CD4-positive, alpha-beta T cell treated with Interleukin-2 at 100 ng/mL for 4 hours (primary cell): ENCODE results near the gene DNAH9.

Experiments used
- DNase-seq: peaks from one replicate; pipeline ENCODE4 v3.0.0-alpha.2; 2020; ENCODE audit warnings: low spot score

The DNAH9 gene

DNA sequence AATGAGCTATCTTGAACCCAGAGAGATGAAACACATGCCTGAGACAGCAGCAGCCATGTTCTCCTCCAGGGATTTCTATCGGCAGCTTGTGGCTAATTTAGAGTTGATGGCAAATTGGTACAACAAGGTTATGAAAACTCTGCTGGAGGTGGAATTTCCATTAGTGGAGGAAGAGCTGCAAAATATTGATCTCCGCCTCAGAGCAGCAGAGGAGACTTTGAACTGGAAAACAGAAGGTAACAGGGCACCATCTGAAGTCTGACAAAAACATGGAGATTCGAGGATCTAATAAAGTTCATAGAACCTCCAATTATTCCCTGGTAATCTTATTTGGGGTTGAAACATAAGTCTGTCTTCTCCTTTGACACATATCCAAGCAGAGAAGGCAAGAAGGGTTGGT, 52.8 kb downstream of the DNAH9 start:
- no peak for DNase-seq

DNA sequence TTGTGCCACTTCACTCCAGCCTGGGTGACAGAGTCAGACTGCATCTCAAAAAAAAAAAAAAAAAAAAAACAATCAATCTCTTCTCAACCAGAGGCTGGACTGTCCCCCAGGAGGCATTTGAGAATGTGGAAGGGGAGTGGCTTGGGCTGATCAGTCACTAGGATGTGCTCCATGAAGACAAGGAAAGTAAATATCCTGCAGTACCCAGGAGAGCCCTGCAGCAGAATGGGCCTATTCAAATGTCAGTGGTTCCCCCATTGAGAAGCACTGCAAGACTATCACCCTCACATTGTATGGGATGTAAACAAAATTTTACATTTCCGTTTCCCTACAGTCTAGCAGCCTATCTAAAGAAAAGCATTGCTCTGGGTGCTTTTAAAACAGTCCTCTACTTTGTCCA, 70.3 kb downstream of the DNAH9 start:
- DNase-seq = no peak

DNA sequence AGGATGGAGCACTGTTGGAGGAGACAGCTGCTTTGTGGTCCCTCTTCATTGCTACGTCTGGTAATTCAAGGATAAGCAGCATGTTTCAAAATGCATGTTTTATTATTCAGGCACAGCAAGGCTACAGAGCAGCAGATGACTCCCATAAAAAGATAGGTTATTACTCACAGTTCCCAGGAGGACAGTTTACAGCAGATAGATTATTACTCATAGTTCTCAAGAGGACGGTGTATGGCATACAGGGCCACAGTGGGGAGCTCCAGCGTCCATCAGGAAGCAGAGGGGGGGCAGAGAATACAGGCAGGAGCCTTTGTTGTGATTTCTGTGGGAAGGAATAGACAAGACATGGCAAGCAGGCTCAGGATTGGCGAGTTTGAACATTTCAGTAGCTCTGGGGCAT, 72.9 kb downstream of the DNAH9 start:
- DNase-seq = no peak

DNA sequence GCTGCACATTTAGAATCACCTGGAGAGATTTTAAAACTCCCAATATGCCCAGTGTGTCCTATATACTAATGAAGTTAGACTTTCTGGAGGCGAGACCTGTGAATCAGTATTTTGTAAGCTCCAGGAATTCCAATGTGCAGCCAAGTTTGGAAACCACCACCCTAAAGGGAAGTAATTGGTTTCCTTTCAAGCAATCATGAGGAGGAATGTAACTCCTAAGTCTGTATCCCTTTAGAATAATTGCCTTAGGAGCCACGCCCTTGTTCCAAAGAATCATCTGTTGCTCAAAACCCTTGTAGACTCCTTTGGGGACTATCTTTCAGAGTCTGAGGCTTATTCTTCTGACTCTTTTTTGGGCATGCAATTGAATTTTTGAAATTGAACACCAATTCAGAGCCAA, 84.4 kb downstream of the DNAH9 start:
- no peak for DNase-seq

DNA sequence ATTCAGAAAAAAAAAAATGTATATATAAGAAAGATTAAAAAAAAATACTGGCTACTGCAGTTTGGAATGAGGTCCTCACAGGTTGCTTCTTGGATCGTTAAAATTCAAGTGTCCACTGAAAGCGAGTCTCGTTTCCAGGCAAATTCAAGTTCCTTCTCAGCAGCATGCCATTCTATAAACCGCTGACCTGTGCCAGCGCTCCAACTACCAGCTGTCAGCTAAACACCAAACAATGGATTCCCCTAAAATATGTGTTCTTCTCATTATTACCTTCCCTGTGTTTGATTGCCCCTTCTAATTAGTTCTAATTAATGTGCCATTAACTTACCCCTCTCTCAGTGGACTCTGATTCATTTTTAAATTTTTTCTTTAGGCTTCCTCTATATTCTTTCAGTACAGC, 92.4 kb downstream of the DNAH9 start:
- DNase-seq = no peak

DNA sequence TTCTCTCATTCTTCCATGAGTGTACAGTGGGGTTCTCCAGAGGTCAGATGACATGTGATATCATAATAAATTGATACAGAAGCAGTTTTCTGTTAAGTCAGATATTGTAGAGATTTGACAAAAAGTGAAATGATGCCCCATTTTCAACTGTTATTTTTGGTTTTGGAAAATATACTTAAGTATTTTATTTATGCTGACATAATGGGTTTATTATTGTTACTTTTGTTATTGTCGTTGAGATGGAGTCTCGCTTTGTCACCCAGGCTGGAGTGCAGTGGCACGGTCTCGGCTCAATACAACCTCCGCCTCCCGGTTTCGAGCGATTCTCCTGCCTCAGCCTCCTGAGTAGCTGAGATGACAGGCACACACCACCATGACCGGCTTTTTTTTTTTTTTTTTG, 94.4 kb downstream of the DNAH9 start:
- no peak for DNase-seq

DNA sequence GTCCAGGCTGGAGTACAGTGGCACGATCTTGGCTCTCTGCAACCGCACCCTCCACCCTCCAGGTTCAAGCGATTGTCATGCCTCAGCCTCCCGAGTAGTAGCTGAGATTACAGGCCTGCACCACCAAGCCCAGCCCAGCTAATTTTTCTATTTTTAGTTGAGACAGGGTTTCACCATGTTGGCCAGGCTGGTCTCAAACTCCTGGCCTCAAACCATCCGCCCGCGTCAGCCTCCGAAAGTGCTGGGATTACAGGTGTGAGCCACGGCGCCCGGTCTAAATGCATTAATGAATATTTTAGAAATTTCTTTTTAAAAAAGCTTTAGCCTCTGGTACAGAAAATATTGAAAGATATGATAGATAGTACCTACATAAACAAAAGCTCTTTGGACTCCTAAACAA, 95.0 kb downstream of the DNAH9 start:
- DNase-seq = no peak

DNA sequence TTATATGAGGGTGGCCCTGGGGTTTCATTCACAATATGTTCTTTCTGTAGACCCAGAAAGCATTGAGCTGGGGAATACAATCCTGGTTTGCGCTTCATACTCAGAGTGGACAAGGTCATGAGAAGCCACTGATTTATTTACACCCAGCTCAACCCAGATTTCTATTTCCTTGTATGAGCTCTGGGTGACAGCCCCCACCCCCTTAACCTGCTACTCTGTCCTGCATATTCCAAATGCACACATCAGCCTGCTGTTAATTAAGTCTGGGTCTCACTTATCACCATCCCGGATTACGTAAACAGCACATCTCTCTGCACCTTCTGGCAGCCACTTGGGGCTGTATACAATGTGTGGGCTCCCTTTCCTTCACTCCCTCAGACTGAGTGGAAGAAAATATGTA, 102.4 kb downstream of the DNAH9 start:
- no peak for DNase-seq

DNA sequence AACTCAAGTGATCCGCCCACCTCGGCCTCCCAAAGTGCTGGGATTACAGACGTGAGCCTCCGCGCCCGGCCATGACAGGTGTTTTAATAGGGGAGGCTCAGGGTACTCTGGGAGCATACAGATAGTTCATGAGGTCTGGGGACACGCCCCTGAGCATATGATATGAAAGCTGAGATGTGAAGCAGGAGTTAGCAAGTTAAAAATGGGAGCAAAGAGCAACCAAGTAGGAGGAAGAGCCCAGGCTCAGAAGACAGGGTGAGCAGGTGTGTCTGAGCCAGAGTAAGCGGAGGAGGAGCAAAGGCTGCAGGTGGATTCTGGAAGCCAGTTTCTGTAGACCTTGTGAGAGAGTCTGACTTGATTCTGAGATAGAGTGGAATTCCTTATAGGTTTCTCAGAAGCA, 103.6 kb downstream of the DNAH9 start:
- no peak for DNase-seq

DNA sequence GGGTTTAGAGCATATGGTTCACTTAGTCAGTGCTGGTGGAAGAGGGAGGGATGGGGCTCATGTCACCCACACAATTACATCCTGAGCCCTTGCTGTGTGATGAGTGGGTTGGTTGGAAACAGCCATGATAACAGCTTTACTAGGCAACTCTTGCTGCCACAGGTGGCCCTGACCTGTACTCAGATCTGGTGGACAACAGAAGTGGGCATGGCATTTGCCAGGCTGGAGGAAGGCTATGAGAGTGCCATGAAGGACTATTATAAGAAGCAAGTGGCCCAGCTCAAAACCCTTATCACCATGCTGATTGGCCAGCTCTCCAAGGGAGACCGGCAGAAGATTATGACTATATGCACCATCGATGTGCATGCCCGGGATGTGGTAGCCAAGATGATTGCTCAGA, 105.8 kb downstream of the DNAH9 start:
- no peak for DNase-seq

DNA sequence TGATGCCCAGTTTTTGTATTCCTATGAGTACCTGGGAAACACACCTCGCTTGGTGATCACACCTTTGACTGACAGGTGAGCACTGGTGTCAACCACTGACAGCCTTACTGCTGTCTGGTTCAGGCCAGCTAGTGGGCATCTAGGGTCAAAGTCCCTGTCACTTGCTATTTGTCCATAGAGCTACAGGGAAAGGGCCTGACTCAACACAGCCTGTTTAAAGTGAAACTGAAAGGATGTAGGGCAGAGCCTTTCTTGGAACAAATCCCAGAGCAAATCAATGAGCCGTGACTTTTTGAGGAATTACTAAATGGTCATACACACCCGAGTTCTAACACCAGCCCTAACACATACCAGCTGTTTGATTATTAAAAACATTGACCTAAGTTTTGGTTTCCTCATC, 106.8 kb downstream of the DNAH9 start:
- no peak for DNase-seq

DNA sequence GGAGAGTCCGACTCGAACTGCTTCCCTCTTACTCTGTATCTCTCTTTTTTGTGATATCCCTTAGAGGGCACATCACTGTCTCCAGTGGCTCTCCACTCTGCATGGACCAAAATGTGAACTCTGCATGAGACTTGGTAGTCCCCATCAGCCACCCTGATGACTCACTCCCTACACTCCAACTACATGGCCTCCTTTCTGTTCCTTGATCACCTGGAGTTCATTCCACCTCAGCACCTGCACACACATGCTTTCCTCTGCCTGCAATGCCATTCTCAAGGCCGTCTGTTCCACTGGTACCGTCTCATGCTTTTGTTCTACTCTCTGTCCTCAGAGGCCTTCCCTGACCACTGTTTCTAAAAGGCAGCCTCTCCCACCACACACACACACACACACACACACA, 109.3 kb downstream of the DNAH9 start:
- no peak for DNase-seq

DNA sequence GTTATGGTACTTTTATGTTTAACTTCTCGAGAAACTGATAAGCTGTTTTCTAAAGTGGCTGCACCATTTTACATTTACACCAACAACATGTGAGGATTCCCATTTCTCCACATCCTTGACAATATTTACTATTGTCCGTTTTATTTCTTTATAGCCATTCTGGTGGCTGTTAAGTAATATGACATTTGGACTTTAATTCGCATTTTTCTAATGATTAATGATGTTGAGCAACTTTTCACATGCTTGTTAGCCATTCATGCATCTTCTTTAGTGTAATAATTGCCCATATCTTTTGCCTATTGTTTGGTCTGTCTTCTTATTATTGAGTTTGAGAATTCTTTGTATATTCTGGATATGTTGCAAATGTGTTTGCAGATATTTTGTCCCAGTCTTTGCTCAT, 114.2 kb downstream of the DNAH9 start:
- DNase-seq = no peak

DNA sequence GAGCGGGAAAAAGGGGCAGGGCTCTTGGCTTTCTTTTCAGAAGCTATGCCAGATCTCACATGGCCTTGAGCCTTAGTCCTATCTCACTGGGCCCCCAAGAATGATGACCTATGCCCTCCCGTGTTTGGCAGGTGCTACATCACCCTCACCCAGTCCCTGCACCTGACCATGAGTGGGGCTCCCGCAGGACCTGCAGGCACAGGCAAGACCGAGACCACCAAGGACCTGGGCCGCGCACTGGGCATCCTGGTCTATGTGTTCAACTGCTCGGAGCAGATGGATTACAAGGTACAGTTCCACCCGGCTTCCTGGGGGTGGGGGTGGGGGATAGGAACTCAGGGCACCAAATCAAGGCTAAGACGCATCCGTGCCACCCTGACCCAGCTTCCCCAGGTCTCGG, 120.9 kb downstream of the DNAH9 start:
- DNase-seq = no peak

DNA sequence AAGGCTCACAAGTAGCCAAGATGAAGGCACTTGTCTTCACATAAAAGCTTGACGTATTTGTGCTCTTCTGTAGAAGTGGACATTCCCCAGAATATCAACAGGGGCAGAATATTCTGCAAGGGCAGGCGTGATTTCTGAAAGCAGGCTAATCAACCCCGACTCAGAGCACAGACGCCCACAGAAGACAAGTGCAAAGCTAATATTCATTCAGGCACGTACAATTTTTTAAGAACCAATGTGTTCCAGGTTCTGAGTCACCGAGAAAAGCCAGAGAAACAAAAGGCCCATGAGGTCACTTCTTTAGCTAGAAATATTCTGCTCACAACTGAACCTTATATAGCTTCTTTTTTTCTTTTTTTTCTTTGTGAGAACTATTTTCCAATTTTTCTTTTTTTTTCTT, 121.6 kb downstream of the DNAH9 start:
- no peak for DNase-seq

DNA sequence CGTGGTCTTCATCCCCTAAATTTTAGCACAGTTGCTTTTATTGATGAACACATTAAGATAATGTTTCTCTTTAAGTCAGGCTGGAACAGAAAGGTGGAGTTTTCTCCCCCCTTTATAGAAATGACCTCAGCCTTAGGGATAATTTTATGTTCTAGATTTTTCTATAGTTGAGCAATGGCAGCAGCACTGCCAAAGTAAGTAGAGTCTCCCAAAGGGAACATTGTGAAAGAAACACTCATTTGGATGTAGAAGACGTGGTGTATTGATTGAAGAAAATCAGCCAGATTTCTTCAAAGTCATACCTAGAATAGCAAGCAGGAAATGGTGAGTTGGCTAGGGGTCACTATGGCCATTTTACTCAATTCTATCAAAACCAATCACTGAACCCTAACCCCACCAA, 122.5 kb downstream of the DNAH9 start:
- no peak for DNase-seq

DNA sequence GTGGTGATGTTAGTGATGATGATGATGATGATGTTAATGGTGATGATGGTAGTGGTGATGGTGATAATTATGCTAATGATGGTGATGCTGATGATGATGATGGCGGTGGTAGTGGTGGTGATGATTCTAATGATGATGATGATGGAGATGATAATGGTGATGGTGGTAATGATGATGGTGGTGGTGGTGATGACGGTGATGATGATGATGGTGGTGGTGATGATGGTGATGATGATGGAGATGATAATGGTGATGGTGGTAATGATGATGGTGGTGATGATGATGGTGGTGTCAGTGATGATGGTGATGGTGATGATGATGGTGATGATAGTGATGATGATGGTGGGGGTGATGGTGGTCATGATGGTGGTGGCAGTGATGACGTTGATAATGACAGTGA, 132.5 kb downstream of the DNAH9 start:
- no peak for DNase-seq

DNA sequence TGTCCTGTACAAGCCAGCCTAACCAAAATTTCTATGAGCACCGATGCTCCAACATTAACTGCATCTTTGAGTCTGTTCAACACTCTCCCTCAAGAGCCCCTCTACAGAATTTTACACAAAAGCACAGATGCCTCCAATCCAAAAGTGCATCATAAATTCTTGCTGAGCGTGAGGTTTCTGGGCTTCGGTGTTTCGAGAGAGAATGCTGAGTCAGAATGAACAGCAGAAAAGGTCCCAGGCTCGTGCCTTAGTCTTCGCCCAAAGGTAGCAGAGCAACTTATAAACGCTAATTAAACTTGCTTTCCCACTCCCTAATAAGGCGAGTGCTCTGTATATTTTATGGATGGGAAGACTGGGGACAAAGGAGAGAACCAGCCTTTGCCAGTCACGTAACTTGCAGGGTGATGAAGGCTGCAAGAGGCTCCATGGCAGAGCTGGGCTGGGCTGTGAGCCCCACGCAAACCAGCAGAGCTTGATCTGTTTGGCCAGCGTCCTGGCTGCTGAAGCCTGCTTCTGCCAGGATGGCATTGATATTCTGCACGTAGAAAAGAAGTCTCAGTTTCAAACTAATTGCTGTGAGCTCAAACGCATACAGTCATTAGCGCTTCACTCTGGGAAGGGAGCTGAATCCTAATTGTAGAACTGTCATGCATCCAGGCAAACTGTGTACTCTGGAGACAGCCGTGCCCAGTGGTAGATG, 138.5 kb downstream of the DNAH9 start:
- DNase-seq = no peak

DNA sequence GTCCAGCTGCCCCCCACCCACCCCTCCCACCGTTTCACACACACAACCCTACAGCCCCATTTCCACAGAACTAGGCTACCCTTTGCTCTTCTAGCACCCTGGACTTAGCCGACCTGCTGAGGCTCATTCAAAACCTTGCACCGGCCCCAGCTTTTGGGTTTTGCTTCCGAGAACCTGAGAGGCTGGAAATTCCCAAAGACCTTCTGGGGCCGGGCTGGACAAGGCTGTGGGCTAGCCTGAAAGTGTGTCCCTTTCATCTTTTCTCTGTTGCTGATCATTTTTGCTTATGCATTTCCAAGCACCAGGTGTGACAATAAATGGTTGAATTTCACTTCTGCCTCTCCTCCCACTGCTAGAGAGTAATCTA, 139.0 kb downstream of the DNAH9 start:
- no peak for DNase-seq

DNA sequence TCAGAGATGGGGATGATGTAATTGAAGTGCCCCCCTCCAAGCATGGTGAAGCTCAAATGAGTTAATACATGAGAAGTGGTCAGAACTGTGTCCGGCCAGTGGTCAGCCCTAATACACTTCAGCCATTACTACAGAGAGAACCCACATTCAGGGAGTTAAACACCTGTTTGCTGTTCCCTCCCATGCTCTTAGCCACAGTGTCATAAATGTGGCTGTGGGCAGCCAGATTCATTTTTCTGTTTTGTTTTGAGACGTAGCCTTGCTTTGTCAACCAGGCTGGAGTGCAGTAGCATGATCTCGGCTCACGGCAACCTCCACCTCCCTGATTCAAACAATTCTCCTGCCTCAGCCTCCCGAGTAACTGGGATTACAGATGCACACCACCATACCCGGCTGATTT, 139.9 kb downstream of the DNAH9 start:
- no peak for DNase-seq

DNA sequence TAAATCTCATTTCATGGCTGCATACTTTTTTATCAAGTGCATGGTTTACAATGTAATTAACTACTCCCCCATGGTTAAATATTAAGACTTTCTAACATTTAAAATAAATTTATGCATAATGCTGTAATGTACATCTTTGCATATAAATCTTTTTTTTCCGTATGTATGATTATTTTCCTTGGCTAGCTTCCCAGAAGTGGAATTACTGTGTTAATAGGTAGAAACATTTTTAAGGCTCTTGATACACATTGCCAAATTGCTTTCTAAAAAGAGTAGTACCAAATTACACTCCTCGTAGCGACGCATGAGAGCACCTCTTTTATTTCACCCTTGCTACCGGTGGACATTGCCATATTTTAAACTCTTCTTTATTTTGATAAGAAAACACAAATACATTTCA, 141.1 kb downstream of the DNAH9 start:
- no peak for DNase-seq

DNA sequence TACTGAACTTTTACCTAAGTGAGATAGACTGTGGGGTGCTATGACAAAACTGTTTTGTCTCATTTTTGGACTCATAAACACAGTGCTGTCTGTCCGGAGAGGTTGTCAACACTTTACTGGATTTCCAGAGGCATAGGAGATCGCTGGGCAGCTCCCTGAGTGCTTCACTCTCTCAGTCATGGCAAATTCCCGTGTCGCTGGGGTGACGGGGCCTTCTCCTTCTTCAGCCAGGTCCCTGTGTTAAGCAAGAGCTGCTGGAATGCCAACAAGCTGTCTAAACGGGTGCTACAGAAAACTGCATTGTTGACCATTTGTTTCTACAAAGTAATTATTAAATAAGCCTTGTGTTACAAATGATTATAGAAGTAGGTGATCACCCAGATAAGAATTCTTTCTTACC, 141.6 kb downstream of the DNAH9 start:
- DNase-seq = no peak

DNA sequence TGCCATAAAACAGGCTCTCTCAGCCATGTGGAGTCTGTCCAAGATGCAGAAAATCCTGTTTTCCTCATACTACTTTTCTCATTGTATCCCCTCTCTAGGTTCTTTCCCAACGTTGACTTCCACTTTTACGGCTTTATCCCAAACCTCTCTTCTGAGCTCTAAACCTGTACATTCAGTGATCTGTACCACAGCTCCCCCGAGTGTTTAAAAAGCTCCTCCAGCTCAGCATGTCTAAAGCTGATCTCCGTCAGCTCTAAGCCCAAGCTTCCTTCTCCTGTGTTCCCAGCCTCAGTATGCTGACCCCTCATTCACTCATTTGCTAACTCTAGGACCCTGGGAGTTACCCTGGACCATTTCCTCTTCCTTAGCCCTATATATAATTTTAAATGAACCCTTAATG, 144.6 kb downstream of the DNAH9 start:
- DNase-seq = no peak

DNA sequence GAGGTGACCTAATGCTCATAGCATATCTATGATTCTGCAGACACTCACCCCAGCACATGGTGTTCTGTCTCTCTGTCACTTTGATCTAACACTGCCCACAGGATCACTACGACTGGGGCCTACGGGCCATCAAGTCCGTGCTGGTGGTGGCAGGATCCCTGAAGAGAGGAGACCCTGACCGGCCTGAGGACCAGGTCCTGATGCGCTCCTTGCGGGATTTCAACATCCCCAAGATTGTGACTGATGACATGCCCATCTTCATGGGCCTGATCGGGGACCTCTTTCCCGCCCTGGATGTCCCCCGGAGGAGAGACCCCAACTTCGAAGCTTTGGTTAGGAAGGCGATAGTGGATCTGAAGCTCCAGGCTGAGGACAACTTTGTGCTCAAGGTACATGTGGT, 146.4 kb downstream of the DNAH9 start:
- no peak for DNase-seq

DNA sequence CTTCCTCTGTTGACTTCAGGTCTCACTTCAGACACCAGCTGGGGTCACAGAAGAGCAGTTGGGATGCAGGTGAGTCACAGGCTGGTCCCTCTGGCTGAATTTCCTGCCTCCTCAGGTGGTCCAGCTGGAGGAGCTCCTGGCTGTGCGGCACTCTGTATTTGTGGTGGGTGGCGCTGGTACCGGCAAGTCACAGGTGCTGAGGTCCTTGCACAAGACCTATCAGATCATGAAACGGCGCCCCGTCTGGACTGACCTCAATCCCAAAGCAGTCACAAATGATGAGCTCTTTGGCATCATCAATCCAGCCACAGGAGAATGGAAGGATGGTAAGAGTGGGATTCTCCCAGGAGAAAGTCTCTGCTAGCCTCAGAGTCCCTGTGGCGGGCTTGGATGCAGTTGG, 149.2 kb downstream of the DNAH9 start:
- no peak for DNase-seq
